Amygdala (tissue), 56 donors: ENCODE results near the gene PCDHB7.
"Not testable (repeated sequence)": the region's sequence is repeated elsewhere in the genome, so short reads cannot be mapped to it uniquely, and the experiment has no call there.

Experiments
- DNase-seq, 56 donors: peaks; one replicate each; lab custom pipeline; 2025; lab: John Stamatoyannopoulos, UW

PCDHB7 gene

DNA sequence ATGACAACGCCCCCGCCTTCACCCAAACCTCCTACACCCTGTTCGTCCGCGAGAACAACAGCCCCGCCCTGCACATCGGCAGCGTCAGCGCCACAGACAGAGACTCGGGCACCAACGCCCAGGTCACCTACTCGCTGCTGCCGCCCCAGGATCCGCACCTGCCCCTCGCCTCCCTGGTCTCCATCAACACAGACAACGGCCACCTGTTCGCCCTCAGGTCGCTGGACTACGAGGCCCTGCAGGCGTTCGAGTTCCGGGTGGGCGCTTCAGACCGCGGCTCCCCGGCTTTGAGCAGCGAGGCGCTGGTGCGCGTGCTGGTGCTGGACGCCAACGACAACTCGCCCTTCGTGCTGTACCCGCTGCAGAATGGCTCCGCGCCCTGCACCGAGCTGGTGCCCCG is 6.9 kb downstream of the PCDHB7 start:
- DNase-seq, result not testable (repeated sequence)

- DNase-seq, result not testable (repeated sequence)
Observed at GRCh38 chr5:141179876-141180275, 7.4 kb downstream of the PCDHB7 start.

DNA sequence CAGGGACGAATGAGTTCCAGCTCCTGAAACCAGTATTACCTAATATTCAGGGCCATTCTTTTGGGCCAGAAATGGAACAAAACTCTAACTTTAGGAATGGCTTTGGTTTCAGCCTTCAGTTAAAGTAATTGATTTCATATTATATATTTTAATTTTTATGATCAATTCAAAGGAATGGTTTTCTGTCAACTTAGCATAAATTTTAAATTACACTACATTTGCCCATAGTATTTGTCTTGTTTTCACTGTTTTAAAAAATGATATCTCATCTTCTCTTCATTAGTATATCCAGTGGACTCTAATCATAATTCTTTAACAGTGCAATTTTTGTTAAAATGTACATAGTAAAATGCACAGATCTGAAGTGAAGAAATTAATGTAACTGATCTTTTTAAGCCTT is 7.9 kb downstream of the PCDHB7 start:
- no peak for DNase-seq

DNA sequence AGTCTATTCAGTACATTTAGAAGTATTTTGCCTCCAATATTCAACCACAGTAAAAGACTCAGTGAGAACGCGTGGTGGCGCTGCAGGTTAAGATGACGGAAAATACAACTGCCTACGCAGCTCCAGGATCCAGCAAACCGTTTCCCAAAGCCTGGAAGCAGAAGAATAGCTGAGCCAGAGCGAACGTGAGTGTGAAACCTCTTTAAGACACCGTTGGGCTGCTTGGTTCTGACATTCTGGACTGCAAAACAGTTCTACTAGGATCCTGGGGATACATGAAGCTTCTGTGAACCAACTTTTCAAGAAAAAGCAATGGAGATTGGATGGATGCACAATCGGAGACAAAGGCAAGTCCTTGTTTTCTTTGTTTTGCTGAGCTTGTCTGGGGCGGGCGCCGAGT is 9.8 kb downstream of the PCDHB7 start, which contains the start of gene PCDHB16:
Gene PCDHB16, plus strand, starts transcription at position 140 of the 400 bp plus-strand sequence. Its CDS starts 173 bp downstream, at position 313.
- DNase-seq, result peak in 15 of 56 donors; percentile 3 to 53 (median 29)

- not testable (repeated sequence) for DNase-seq
Observed at GRCh38 chr5:141184117-141184855, 11.8 kb downstream of the PCDHB7 start.

DNA sequence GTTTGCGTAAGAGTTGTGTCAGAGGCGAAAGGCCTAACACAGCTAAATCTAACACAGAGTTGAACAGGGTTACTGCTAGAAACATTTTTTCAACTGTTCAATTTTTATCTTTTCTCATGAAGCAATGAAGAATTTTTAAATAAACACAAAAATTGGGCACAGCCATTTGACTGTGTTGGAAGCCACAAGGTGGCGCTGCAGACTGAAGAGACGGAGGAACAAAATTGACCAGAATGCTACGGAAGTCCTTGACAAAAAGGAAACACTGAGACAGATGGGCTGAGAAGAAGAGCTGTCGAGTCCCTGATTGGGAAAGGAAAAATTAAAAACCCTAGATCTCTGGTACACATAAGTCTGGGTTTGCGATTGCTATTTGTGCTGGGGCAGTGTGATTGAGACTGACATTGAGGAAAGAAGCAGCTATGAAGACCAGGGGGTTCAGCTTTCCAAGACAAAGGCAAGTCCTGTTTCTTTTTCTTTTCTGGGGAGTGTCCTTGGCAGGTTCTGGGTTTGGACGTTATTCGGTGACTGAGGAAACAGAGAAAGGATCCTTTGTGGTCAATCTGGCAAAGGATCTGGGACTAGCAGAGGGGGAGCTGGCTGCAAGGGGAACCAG is 14.6 kb downstream of the PCDHB7 start, which contains the start of gene PCDHB9:
Gene PCDHB9, plus strand, starts transcription at position 265 of the 616 bp plus-strand sequence. Its CDS starts 158 bp downstream, at position 423.
- DNase-seq, result peak in 2 of 56 donors; percentile 12 to 23

DNA sequence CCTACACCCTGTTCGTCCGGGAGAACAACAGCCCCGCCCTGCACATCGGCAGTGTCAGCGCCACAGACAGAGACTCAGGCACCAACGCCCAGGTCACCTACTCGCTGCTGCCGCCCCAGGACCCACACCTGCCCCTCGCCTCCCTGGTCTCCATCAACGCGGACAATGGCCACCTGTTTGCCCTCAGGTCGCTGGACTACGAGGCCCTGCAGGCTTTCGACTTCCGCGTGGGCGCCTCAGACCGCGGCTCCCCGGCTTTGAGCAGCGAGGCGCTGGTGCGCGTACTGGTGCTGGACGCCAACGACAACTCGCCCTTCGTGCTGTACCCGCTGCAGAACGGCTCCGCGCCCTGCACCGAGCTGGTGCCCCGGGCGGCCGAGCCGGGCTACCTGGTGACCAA is 16.2 kb downstream of the PCDHB7 start:
- not testable (repeated sequence) for DNase-seq

DNA sequence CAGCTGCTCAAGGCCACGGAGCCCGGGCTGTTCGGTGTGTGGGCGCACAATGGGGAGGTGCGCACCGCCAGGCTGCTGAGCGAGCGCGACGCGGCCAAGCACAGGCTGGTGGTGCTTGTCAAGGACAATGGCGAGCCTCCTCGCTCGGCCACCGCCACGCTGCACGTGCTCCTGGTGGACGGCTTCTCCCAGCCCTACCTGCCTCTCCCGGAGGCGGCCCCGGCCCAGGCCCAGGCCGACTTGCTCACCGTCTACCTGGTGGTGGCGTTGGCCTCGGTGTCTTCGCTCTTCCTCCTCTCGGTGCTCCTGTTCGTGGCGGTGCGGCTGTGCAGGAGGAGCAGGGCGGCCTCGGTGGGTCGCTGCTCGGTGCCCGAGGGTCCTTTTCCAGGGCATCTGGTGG is 16.7 kb downstream of the PCDHB7 start:
- not testable (repeated sequence) for DNase-seq

GRCh38 chr5:141192110-141192725 is 19.8 kb downstream of the PCDHB7 start, which contains the start of gene PCDHB10:
PCDHB10 (plus strand) TSS chr5:141192353; CDS start chr5:141192553, 200 bp downstream.
- peak in 9 of 56 donors; percentile 2 to 62 (median 24) for DNase-seq

DNA sequence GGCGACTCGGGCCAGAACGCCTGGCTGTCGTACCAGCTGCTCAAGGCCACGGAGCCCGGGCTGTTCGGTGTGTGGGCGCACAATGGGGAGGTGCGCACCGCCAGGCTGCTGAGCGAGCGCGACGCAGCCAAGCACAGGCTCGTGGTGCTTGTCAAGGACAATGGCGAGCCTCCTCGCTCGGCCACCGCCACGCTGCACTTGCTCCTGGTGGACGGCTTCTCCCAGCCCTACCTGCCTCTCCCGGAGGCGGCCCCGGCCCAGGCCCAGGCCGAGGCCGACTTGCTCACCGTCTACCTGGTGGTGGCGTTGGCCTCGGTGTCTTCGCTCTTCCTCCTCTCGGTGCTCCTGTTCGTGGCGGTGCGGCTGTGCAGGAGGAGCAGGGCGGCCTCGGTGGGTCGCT is 21.9 kb downstream of the PCDHB7 start:
- DNase-seq, result not testable (repeated sequence)

DNA sequence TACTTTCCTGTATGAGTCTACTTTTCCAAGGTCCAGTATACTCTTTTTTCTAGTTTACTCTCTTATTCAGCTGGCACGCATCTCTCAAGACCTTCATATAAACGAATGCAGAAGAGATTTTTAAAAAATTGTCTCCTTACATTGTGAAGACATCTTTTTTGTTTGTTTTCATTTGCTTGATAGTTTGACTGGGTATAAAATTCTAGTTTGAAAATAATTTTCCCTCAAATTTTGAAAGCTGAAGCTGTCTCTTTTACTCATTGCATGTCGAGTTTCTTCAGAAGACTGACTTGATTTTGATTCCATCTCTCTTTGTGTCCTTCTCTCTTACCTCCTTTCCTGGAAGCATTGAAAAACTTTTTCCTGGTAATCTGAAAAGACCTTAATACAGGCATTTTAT is 23.9 kb downstream of the PCDHB7 start:
- DNase-seq, result no peak

GRCh38 chr5:141199359-141200235 is 27.2 kb downstream of the PCDHB7 start, which contains the start of gene PCDHB11:
PCDHB11 (plus strand) TSS chr5:141199627; CDS start chr5:141199775, 148 bp downstream.
- no peak for DNase-seq

DNA sequence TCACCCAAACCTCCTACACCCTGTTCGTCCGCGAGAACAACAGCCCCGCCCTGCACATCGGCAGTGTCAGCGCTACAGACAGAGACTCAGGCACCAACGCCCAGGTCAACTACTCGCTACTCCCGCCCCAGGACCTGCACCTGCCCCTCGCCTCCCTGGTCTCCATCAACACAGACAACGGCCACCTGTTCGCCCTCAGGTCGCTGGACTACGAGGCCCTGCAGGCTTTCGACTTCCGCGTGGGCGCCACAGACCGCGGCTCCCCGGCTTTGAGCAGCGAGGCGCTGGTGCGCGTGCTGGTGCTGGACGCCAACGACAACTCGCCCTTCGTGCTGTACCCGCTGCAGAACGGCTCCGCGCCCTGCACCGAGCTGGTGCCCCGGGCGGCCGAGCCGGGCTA is 28.7 kb downstream of the PCDHB7 start:
- not testable (repeated sequence) for DNase-seq

DNA sequence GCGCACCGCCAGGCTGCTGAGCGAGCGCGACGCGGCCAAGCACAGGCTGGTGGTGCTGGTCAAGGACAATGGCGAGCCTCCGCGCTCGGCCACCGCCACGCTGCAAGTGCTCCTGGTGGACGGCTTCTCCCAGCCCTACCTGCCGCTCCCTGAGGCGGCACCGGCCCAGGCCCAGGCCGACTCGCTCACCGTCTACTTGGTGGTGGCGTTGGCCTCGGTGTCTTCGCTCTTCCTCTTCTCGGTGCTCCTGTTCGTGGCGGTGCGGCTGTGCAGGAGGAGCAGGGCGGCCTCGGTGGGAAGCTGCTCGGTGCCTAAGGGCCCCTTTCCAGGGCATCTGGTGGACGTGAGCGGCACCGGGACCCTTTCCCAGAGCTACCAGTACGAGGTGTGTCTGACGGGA is 29.2 kb downstream of the PCDHB7 start:
- not testable (repeated sequence) for DNase-seq

DNA sequence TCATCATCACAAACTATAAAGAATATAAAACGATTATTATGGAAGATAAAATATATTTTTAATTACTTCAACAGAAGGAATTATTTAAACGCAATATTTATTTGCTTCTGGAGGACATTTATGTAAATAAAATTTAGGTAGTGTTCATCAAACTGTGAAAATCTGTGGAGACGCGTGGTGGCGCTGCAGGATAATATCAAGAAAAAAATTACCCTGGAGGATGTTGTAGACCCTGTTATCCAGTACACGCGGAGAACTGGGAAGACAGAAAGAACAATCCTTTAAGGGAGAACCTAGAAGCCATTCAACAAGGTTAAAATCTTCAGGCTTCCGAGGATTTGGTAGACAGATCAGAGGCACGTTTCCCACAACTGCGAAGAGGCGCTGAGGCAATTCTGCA is 36.0 kb downstream of the PCDHB7 start, which contains the start of gene PCDHB12:
Gene PCDHB12, plus strand, starts transcription at position 242 of the 400 bp plus-strand sequence. CDS start 189 bp downstream, outside the sequence.
- peak in 2 of 56 donors; percentile 16 to 23 for DNase-seq

DNA sequence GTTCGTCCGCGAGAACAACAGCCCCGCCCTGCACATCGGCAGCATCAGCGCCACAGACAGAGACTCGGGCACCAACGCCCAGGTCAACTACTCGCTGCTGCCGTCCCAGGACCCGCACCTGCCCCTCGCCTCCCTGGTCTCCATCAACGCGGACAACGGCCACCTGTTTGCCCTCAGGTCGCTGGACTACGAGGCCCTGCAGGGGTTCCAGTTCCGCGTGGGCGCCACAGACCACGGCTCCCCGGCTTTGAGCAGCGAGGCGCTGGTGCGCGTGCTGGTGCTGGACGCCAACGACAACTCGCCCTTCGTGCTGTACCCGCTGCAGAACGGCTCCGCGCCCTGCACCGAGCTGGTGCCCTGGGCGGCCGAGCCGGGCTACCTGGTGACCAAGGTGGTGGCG is 37.8 kb downstream of the PCDHB7 start:
- not testable (repeated sequence) for DNase-seq

DNA sequence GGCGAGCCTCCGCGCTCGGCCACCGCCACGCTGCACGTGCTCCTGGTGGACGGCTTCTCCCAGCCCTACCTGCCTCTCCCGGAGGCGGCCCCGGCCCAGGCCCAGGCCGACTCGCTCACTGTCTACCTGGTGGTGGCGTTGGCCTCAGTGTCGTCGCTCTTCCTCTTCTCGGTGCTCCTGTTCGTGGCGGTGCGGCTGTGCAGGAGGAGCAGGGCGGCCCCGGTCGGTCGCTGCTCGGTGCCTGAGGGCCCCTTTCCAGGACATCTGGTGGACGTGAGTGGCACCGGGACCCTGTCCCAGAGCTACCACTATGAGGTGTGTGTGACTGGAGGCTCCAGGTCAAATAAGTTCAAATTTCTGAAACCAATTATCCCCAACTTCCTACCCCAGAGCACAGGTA is 38.4 kb downstream of the PCDHB7 start:
- DNase-seq, result not testable (repeated sequence)

DNA sequence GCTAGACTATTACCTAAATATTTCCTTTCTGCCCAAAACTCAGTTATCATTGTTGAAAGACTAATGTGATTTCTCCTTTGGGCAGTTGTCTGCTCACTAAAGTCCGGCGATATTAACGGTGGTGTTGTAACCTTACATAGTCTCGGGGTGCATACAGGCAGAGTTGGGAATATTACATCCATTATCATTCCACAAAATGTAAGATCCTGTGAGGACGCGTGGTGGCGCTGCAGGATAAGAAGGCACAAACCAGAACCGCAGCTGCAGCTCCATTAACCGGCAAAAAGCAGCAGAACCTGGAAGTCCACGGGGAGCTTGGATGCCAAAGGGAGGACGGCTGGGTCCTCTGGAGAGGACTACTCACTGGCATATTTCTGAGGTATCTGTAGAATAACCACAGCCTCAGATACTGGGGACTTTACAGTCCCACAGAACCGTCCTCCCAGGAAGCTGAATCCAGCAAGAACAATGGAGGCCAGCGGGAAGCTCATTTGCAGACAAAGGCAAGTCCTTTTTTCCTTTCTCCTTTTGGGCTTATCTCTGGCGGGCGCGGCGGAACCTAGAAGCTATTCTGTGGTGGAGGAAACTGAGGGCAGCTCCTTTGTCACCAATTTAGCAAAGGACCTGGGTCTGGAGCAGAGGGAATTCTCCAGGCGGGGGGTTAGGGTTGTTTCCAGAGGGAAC is 41.4 kb downstream of the PCDHB7 start, which contains the start of gene PCDHB13:
Gene PCDHB13, plus strand, starts transcription at position 264 of the 684 bp plus-strand sequence. Its CDS starts 205 bp downstream, at position 469.
- DNase-seq, result peak in 10 of 56 donors; percentile 4 to 40 (median 10)

- not testable (repeated sequence) for DNase-seq
Observed at GRCh38 chr5:141214583-141214982, 42.1 kb downstream of the PCDHB7 start.
